NCI-H460 (cell line): ENCODE data around the gene AFG3L2. TPM values are rescaled to one million over a fixed set of nuclear protein-coding genes. Genes with fewer than 3 reads are reported as not detected.
A peak's percentile ranks its signal among the peaks of the same experiment; 100 is the strongest.

Experiments used
- DNase-seq: peaks from one replicate; pipeline ENCODE4 v3.0.0-alpha.2; 2016; ENCODE audit warnings: low read depth; ENCODE audit errors: extremely low read depth
- total RNA-seq: library from RNA; depleted of rRNA; stranded (reverse); fragments of >200 nt; shearing (Covaris generic); gene quantifications from 2 replicates; pipeline ENCODE4 v1.2.3, GENCODE V29; 2014

The AFG3L2 gene
- total RNA-seq, 1 experiment from 2014 or later: 57.5 TPM

- peak; percentile 56 for DNase-seq
Observed at GRCh38 chr18:12327510-12328178, 49.4 kb downstream of the AFG3L2 start.

- no peak for DNase-seq
Observed at GRCh38 chr18:12326711-12327460, 50.1 kb downstream of the AFG3L2 start.

GRCh38 chr18:12325726-12326245 lies 51.2 kb downstream of the AFG3L2 start:
- no peak for DNase-seq

- no peak for DNase-seq
Observed at GRCh38 chr18:12324991-12325725, 51.9 kb downstream of the AFG3L2 start.

GRCh38 chr18:12321333-12321732 lies 55.7 kb downstream of the AFG3L2 start:
- no peak for DNase-seq

GRCh38 chr18:12318857-12319256 lies 58.2 kb downstream of the AFG3L2 start:
- no peak for DNase-seq

- no peak for DNase-seq
Observed at GRCh38 chr18:12318334-12318697, 58.7 kb downstream of the AFG3L2 start.

- DNase-seq: no peak
Observed at GRCh38 chr18:12317664-12318333, 59.2 kb downstream of the AFG3L2 start.

- DNase-seq: no peak
Observed at GRCh38 chr18:12315911-12316310, 61.1 kb downstream of the AFG3L2 start.

- no peak for DNase-seq
Observed at GRCh38 chr18:12315490-12315889, 61.5 kb downstream of the AFG3L2 start.

GRCh38 chr18:12314591-12315305 lies 62.3 kb downstream of the AFG3L2 start:
- no peak for DNase-seq

- no peak for DNase-seq
Observed at GRCh38 chr18:12313530-12314245, 63.3 kb downstream of the AFG3L2 start.

GRCh38 chr18:12312976-12313375 lies 64.1 kb downstream of the AFG3L2 start:
- DNase-seq: no peak

GRCh38 chr18:12310762-12311161 lies 66.3 kb downstream of the AFG3L2 start:
- no peak for DNase-seq

- DNase-seq: no peak
Observed at GRCh38 chr18:12309683-12310198, 67.3 kb downstream of the AFG3L2 start.

- DNase-seq: peak; percentile 65
Observed at GRCh38 chr18:12308386-12309100, 68.5 kb downstream of the AFG3L2 start.

GRCh38 chr18:12307701-12308385 lies 69.2 kb downstream of the AFG3L2 start, which contains the start of gene TUBB6:
Gene TUBB6 (plus strand): TSS chr18:12308241. CDS start chr18:12308293, 52 bp downstream.
- peak; percentile 38 for DNase-seq
